SK-N-SH (cell line): ENCODE measurements around the gene KRTAP5-9. TPM values are rescaled to one million over a fixed set of nuclear protein-coding genes. Genes with fewer than 3 reads are reported as not detected.

Source experiments
- CTCF ChIA-PET: fragments of 300-600, 350-600 bp; formaldehyde crosslinking; extraction: SDS; loops from one replicate; lab custom pipeline; 2021; lab: Yijun Ruan, JAX
- POLR2A ChIA-PET: fragments of 350-600 bp; sonication (Branson Sonifier 250); formaldehyde crosslinking; extraction: SDS; loops from one replicate; lab custom pipeline; 2020; ENCODE audit warnings: antibody characterized with exemption, inconsistent platforms; lab: Yijun Ruan, JAX
- DNase-seq: peaks from one replicate; pipeline ENCODE4 v3.0.0; 2012
- H2AFZ ChIP-seq: fragments of 200-600 bp; sonication (generic); 2 replicates; pipeline ENCODE4 v1.8.1; 2016; ENCODE audit warnings: antibody characterized with exemption, mild to moderate bottlenecking, low read depth
- H3F3A ChIP-seq: fragments of 200-600 bp; sonication (generic); replicated peaks from 2 replicates; pipeline ENCODE3; 2016; ENCODE audit warnings: antibody characterized with exemption, mild to moderate bottlenecking; ENCODE audit not compliant: insufficient read depth
- H3K27ac ChIP-seq, 2 experiments: fragments of 200-500 bp in 1 of 2; fragments of 200-600 bp in 1 of 2; sonication (Bioruptor generic) in 1 of 2; sonication (generic), shearing (Covaris generic) in 1 of 2; 2 replicates each; pipeline versions ENCODE4 v1.5.1 to v1.6.1; 2014 to 2016; ENCODE audit warnings: low read depth in 2 of 2, inconsistent platforms in 1 of 2, low read length in 1 of 2, mild to moderate bottlenecking in 1 of 2, mixed read lengths in 1 of 2
- H3K27me3 ChIP-seq: fragments of 200-600 bp; sonication (generic), shearing (Covaris generic); 2 replicates; pipeline ENCODE4 v1.6.1; 2016; ENCODE audit warnings: mixed run types; ENCODE audit not compliant: insufficient read depth
- H3K36me3 ChIP-seq, 2 experiments: fragments of 200-500 bp in 1 of 2; fragments of 200-600 bp in 1 of 2; sonication (Bioruptor generic) in 1 of 2; sonication (generic) in 1 of 2; replicated peaks in 1 of 2; 2 replicates each; pipeline versions ENCODE3 to v1.5.1; 2014 to 2016; ENCODE audit warnings: low read length in 1 of 2, mild to moderate bottlenecking in 1 of 2; ENCODE audit not compliant: insufficient read depth in 2 of 2, control insufficient read depth in 1 of 2
- H3K4me1 ChIP-seq, 2 experiments: fragments of 200-500 bp in 1 of 2; fragments of 200-600 bp in 1 of 2; sonication (Bioruptor generic) in 1 of 2; sonication (generic), shearing (Covaris generic) in 1 of 2; 2 replicates each; pipeline versions ENCODE4 v1.5.1 to v1.6.1; 2014 to 2016; ENCODE audit warnings: low read depth in 1 of 2, low read length in 1 of 2, mixed run types in 1 of 2; ENCODE audit not compliant: insufficient read depth in 2 of 2, control insufficient read depth in 1 of 2
- H3K4me2 ChIP-seq: fragments of 200-600 bp; sonication (generic), shearing (Covaris generic); 2 replicates; pipeline ENCODE4 v1.6.1; 2017; ENCODE audit warnings: mixed run types
- H3K4me3 ChIP-seq, 2 experiments: fragments of 200-500 bp in 1 of 2; fragments of 200-600 bp in 1 of 2; sonication (Bioruptor generic) in 1 of 2; sonication (generic), shearing (Covaris generic) in 1 of 2; 2 replicates each; pipeline versions ENCODE4 v1.5.1 to v1.8.1; 2014 to 2016; ENCODE audit warnings: low read depth in 2 of 2, inconsistent platforms in 1 of 2, low read length in 1 of 2, mild to moderate bottlenecking in 1 of 2, mixed read lengths in 1 of 2, moderate library complexity in 1 of 2
- H3K79me2 ChIP-seq: fragments of 200-600 bp; sonication (generic); 2 replicates; pipeline ENCODE4 v1.8.1; 2017; ENCODE audit warnings: mild to moderate bottlenecking; ENCODE audit not compliant: insufficient read depth
- H3K9ac ChIP-seq: fragments of 200-600 bp; sonication (generic); 2 replicates; pipeline ENCODE4 v1.6.1; 2017; ENCODE audit warnings: mixed run types
- H3K9me2 ChIP-seq: fragments of 200-600 bp; sonication (generic); 2 replicates; pipeline ENCODE4 v1.6.1; 2017; ENCODE audit warnings: mixed run types
- H3K9me3 ChIP-seq: fragments of 200-600 bp; sonication (generic); 2 replicates; pipeline ENCODE4 v1.6.1; 2017; ENCODE audit warnings: mixed run types, mild to moderate bottlenecking, moderate library complexity
- H4K20me1 ChIP-seq: fragments of 200-600 bp; sonication (generic); 2 replicates; pipeline ENCODE4 v1.6.1; 2017; ENCODE audit warnings: mild to moderate bottlenecking, mixed run types; ENCODE audit not compliant: insufficient read depth
- CHD2 ChIP-seq: fragments of 150-350 bp; IDR thresholded peaks from 2 replicates; pipeline ENCODE4 v1.6.1; 2018; ENCODE audit warnings: low read length; ENCODE audit not compliant: partially characterized antibody
- ELF1 ChIP-seq: IDR thresholded peaks from 2 replicates; pipeline ENCODE4 v1.4.0; 2012
- EP300 ChIP-seq, 2 experiments: IDR thresholded peaks; 2 replicates each; pipeline versions ENCODE4 v1.4.0 to v1.6.1; 2012; ENCODE audit warnings: borderline replicate concordance in 1 of 2, low read depth in 1 of 2, low read length in 1 of 2
- FOXJ3 ChIP-seq: sonication (generic); formaldehyde crosslinking; IDR thresholded peaks from 2 replicates; pipeline ENCODE4 v1.5.1; 2020; ENCODE audit warnings: mild to moderate bottlenecking, missing genetic modification reagents
- FOXM1 ChIP-seq: IDR thresholded peaks from 2 replicates; pipeline ENCODE4 v1.4.0; 2012; ENCODE audit warnings: low read depth, mild to moderate bottlenecking
- GABPA ChIP-seq: IDR thresholded peaks from 2 replicates; pipeline ENCODE4 v1.4.0; 2012; ENCODE audit warnings: low read depth, mild to moderate bottlenecking
- GATA2 ChIP-seq: sonication (generic); formaldehyde crosslinking; IDR thresholded peaks from 2 replicates; pipeline ENCODE4 v1.5.0; 2020; ENCODE audit warnings: mild to moderate bottlenecking, missing genetic modification reagents
- MXI1 ChIP-seq: IDR thresholded peaks from 2 replicates; pipeline ENCODE4 v1.6.1; 2012; ENCODE audit warnings: mild to moderate bottlenecking, low read depth, low read length, improper control_type of control experiment
- NFIC ChIP-seq: IDR thresholded peaks from 2 replicates; pipeline ENCODE4 v1.4.0; 2012; ENCODE audit warnings: borderline replicate concordance
- POLR2AphosphoS5 ChIP-seq: IDR thresholded peaks from 2 replicates; pipeline ENCODE4 v1.6.1; 2012; ENCODE audit warnings: low read depth, low read length
- WGBS: methylation state at CpG from one replicate; pipeline ENCODE4 v1.1.6; 2017; ENCODE audit warnings: low lambda C conversion rate; 5-methylcytosine and 5-hydroxymethylcytosine counted together
- polyA plus RNA-seq, 3 experiments: library from polyadenylated mRNA; depleted of rRNA; stranded (reverse); fragments of >200 nt; gene quantifications; 2 replicates each; pipeline ENCODE4 v1.2.3, GENCODE V29; 2012
- TF ChIP-seq, protein P1 (sequence below): fragments of 150-350 bp; IDR thresholded peaks from 2 replicates; pipeline ENCODE4 v1.6.1; 2017; ENCODE audit warnings: antibody characterized with exemption, low read length, low read depth, borderline replicate concordance
- TF ChIP-seq, protein P2 (sequence below): IDR thresholded peaks from 2 replicates; pipeline ENCODE4 v1.4.0; 2012; ENCODE audit warnings: low read depth
- TF ChIP-seq, protein P3 (sequence below): fragments of 150-350 bp; IDR thresholded peaks from 2 replicates; pipeline ENCODE4 v1.6.1; 2016; ENCODE audit warnings: mild to moderate bottlenecking, low read depth, low read length
- TF ChIP-seq, protein P4 (sequence below): IDR thresholded peaks from 2 replicates; pipeline ENCODE4 v1.6.1; 2012; ENCODE audit warnings: mild to moderate bottlenecking, low read depth, low read length, moderate library complexity

The KRTAP5-9 gene
- polyA plus RNA-seq, 1 of the 3 experiments (the other 2 are of a cell fraction) = not detected

DNA sequence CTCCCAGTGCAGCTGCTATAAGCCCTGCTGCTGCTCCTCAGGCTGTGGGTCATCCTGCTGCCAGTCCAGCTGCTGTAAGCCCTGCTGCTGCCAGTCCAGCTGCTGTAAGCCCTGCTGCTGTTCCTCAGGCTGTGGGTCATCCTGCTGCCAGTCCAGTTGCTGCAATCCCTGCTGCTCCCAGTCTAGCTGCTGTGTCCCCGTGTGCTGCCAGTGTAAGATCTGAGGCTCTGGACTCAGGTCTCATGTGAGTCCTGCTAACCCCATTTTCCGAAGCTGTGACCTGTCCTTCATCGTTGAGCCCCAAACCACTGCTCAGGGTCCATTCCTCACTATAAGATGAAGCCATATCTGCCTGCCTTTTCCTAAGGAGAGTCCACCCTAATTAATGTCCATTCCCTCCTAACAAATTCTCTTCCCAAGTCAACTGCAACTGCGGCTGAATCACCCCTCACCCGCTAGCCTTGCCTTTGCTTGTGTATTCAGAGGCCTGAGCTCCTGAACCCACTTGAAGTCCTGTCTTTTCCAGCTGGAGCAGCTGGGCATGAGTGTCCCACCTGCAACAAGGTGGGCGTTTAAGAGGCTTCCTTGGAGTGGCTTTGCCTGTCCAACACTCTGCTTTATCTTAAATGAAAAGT lies 20.5 kb upstream of the KRTAP5-9 start:
- Histone ChIP-seq H3K4me3 (no peak overlapping the region), H3K9me3 (no peaks in the 10 kb centered on the region), H3K9ac (no peak overlapping the region), H3K36me3 (no peaks in the 10 kb centered on the region), H3K9me2 (no peaks in the 10 kb centered on the region), H2AFZ (no peak overlapping the region), H3K27ac (no peak overlapping the region)
- ChIA-PET CTCF (no interaction called here), POLR2A (no interaction called here)
- TF ChIP-seq EP300 (IDR thresholded peaks at IDR 0.05; ENCODE audit: borderline replicate concordance in 1 of 2, low read depth in 1 of 2, low read length in 1 of 2) (no peak), FOXM1 (no peak), POLR2AphosphoS5 (no peak), MXI1 (no peak), NFIC (no peak), GABPA (no peak), FOXJ3 (CRISPR knock-in tag) (no peak), ELF1 (no peak), GATA2 (CRISPR knock-in tag) (no peak), CHD2 (no peak)
- TF ChIP-seq, protein P1, sequence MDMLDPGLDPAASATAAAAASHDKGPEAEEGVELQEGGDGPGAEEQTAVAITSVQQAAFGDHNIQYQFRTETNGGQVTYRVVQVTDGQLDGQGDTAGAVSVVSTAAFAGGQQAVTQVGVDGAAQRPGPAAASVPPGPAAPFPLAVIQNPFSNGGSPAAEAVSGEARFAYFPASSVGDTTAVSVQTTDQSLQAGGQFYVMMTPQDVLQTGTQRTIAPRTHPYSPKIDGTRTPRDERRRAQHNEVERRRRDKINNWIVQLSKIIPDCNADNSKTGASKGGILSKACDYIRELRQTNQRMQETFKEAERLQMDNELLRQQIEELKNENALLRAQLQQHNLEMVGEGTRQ = no peak
- TF ChIP-seq, protein P2, sequence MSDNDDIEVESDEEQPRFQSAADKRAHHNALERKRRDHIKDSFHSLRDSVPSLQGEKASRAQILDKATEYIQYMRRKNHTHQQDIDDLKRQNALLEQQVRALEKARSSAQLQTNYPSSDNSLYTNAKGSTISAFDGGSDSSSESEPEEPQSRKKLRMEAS = no peak
- TF ChIP-seq, protein P3, sequence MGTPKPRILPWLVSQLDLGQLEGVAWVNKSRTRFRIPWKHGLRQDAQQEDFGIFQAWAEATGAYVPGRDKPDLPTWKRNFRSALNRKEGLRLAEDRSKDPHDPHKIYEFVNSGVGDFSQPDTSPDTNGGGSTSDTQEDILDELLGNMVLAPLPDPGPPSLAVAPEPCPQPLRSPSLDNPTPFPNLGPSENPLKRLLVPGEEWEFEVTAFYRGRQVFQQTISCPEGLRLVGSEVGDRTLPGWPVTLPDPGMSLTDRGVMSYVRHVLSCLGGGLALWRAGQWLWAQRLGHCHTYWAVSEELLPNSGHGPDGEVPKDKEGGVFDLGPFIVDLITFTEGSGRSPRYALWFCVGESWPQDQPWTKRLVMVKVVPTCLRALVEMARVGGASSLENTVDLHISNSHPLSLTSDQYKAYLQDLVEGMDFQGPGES = no peak
- TF ChIP-seq, protein P4, sequence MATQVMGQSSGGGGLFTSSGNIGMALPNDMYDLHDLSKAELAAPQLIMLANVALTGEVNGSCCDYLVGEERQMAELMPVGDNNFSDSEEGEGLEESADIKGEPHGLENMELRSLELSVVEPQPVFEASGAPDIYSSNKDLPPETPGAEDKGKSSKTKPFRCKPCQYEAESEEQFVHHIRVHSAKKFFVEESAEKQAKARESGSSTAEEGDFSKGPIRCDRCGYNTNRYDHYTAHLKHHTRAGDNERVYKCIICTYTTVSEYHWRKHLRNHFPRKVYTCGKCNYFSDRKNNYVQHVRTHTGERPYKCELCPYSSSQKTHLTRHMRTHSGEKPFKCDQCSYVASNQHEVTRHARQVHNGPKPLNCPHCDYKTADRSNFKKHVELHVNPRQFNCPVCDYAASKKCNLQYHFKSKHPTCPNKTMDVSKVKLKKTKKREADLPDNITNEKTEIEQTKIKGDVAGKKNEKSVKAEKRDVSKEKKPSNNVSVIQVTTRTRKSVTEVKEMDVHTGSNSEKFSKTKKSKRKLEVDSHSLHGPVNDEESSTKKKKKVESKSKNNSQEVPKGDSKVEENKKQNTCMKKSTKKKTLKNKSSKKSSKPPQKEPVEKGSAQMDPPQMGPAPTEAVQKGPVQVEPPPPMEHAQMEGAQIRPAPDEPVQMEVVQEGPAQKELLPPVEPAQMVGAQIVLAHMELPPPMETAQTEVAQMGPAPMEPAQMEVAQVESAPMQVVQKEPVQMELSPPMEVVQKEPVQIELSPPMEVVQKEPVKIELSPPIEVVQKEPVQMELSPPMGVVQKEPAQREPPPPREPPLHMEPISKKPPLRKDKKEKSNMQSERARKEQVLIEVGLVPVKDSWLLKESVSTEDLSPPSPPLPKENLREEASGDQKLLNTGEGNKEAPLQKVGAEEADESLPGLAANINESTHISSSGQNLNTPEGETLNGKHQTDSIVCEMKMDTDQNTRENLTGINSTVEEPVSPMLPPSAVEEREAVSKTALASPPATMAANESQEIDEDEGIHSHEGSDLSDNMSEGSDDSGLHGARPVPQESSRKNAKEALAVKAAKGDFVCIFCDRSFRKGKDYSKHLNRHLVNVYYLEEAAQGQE = no peak
- TF ChIP-seq, all 33 proteins: peak for 0
- no peak overlapping the region for H3K4me2 ChIP-seq
- 48% methylated on average over 6 of the region's 6 CpGs for WGBS
- no peaks in the 10 kb centered on the region for H3F3A ChIP-seq
- H4K20me1 ChIP-seq = no peaks in the 10 kb centered on the region
- no peaks in the 10 kb centered on the region; a peak in 1 of 4 replicates for H3K4me1 ChIP-seq
- H3K27me3 ChIP-seq = no peaks in the 10 kb centered on the region
- no peak for DNase-seq
- H3K79me2 ChIP-seq = no peaks in the 10 kb centered on the region
